HuH-7 (cell line): ENCODE results near the gene ENTPD8.
"Not testable (repeated sequence)": the region's sequence is repeated elsewhere in the genome, so short reads cannot be mapped to it uniquely, and the experiment has no call there.

Experiments
- DNase-seq: peaks from one replicate; pipeline ENCODE4 v3.0.0; 2011; ENCODE audit warnings: low spot score

The ENTPD8 gene

GRCh38 chr9:137394866-137395665 is 46.1 kb downstream of the ENTPD8 start:
- DNase-seq, result no peak

- DNase-seq, result no peak
Measured at GRCh38 chr9:137393176-137394150, 47.7 kb downstream of the ENTPD8 start.

- DNase-seq, result no peak
Measured at GRCh38 chr9:137392232-137393007, 48.7 kb downstream of the ENTPD8 start.

- DNase-seq, result no peak
Measured at GRCh38 chr9:137391411-137391754, 49.8 kb downstream of the ENTPD8 start.

GRCh38 chr9:137390553-137391410 is 50.4 kb downstream of the ENTPD8 start:
- no peak for DNase-seq

- no peak for DNase-seq
Measured at GRCh38 chr9:137389428-137389746, 51.8 kb downstream of the ENTPD8 start.

GRCh38 chr9:137388589-137389427 is 52.3 kb downstream of the ENTPD8 start:
- no peak for DNase-seq

GRCh38 chr9:137387891-137388560 is 53.1 kb downstream of the ENTPD8 start:
- DNase-seq, result no peak

GRCh38 chr9:137387114-137387890 is 53.9 kb downstream of the ENTPD8 start:
- DNase-seq, result no peak

- DNase-seq, result not testable (repeated sequence)
Measured at GRCh38 chr9:137386507-137387113, 54.5 kb downstream of the ENTPD8 start.

GRCh38 chr9:137385061-137385655 is 56.0 kb downstream of the ENTPD8 start:
- DNase-seq, result no peak
